ENCODE data around the gene B3GNT5. TPM values are rescaled to one million over a fixed set of nuclear protein-coding genes. Genes with fewer than 3 reads are reported as not detected.

Gene B3GNT5
- total RNA-seq, 1 experiment from 2014 or later = 7.7 TPM

- TF ChIP-seq ZNF532 (CRISPR knock-in tag; IDR thresholded peaks at IDR 0.05; ENCODE audit: borderline replicate concordance) = no peak
- TF ChIP-seq NFE2L1 (CRISPR knock-in tag; IDR thresholded peaks at IDR 0.05) = no peak
- no peak for TF ChIP-seq OVOL2 (CRISPR knock-in tag; IDR thresholded peaks at IDR 0.05; ENCODE audit: borderline replicate concordance)
Observed at GRCh38 chr3:183261151-183261724, 8.2 kb downstream of the B3GNT5 start (continued).

DNA sequence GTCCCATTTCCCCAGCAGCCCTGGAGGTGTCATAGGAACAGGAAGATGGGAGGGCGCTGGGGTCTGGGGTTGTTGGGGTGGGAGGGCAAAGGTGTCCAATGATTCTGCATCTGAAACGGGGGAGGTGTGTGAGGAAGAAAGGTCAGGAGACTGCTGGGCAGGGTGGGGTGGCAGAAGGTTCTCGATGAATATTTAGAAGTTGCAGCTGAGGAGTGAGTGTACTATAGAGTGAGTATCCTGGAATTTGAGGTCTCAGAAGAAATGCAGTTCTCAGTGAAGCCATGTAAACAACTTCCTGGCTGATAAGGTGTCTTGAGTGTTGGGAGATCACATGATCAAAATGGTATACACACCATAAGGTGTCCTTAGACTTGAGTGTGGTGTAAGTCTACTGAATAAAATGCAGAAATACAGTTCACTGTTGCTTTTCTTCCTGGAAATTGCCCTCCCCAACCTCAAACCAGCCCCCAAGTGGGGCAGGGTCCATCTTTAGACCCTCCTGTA is 9.9 kb downstream of the B3GNT5 start:
- no peak overlapping the region for H3K27ac Mint-ChIP-seq
- TF ChIP-seq OVOL2 (CRISPR knock-in tag; IDR thresholded peaks at IDR 0.05; ENCODE audit: borderline replicate concordance) (no peak), CREM (CRISPR knock-in tag; IDR thresholded peaks at IDR 0.05) (no peak), ATF3 (CRISPR knock-in tag; conservative IDR thresholded peaks at IDR 0.05) (no peak)
- H3K36me3 Mint-ChIP-seq = peaks cover 3% of the 10 kb centered on the region; the same call in 1 of the 2 replicates
- CTCF ChIA-PET = interaction anchor here (0.6 kb wide), 1 partner anchor 633 kb away, joined by 3 read pairs; no protein-coding TSS in a partner anchor
- ATAC-seq = no peak
- H3K4me1 Mint-ChIP-seq = peaks cover 12% of the 10 kb centered on the region
- no peaks in the 10 kb centered on the region for H3K27me3 Mint-ChIP-seq (ENCODE audit: low read depth)
- POLR2A ChIA-PET = no interaction called here
- DNase-seq (ENCODE audit: low spot score) = no peak
- H3K4me3 Mint-ChIP-seq = no peak overlapping the region
- H3K9me3 Mint-ChIP-seq = no peaks in the 10 kb centered on the region

GRCh38 chr3:183264268-183264667 is 11.2 kb downstream of the B3GNT5 start:
- no peak overlapping the region for H3K4me3 Mint-ChIP-seq
- H3K9me3 Mint-ChIP-seq = no peaks in the 10 kb centered on the region
- no peaks in the 10 kb centered on the region for H3K27me3 Mint-ChIP-seq (ENCODE audit: low read depth)
- H3K4me1 Mint-ChIP-seq = peaks cover 26% of the 10 kb centered on the region
- no peak; the same call in 1 of the 2 replicates for ATAC-seq
- ChIA-PET POLR2A (interaction anchor here (2.0 kb wide), 1 partner anchor 11 kb away, joined by 9 read pairs; the partner anchor contains the start of gene B3GNT5), CTCF (interaction anchor here (0.9 kb wide), 1 partner anchor 118 kb away, joined by 3 read pairs; no protein-coding TSS in a partner anchor)
- no peak for DNase-seq (ENCODE audit: low spot score)
- H3K27ac Mint-ChIP-seq = no peak overlapping the region
- peaks cover 3% of the 10 kb centered on the region; the same call in 1 of the 2 replicates for H3K36me3 Mint-ChIP-seq
- TF ChIP-seq USF2 (CRISPR knock-in tag; IDR thresholded peaks at IDR 0.05) (no peak), ZNF232 (CRISPR knock-in tag; IDR thresholded peaks at IDR 0.05) (no peak), SOX15 (CRISPR knock-in tag; IDR thresholded peaks at IDR 0.05) (no peak), ARID4B (CRISPR knock-in tag; IDR thresholded peaks at IDR 0.05; ENCODE audit: borderline replicate concordance) (no peak), E2F1 (CRISPR knock-in tag; IDR thresholded peaks at IDR 0.05) (no peak), FOXK1 (CRISPR knock-in tag; IDR thresholded peaks at IDR 0.05) (no peak), NFATC4 (CRISPR knock-in tag; IDR thresholded peaks at IDR 0.05) (no peak), ETV6 (CRISPR knock-in tag; IDR thresholded peaks at IDR 0.05) (no peak), NFE2L1 (CRISPR knock-in tag; IDR thresholded peaks at IDR 0.05) (no peak)
- TF ChIP-seq, protein P1, sequence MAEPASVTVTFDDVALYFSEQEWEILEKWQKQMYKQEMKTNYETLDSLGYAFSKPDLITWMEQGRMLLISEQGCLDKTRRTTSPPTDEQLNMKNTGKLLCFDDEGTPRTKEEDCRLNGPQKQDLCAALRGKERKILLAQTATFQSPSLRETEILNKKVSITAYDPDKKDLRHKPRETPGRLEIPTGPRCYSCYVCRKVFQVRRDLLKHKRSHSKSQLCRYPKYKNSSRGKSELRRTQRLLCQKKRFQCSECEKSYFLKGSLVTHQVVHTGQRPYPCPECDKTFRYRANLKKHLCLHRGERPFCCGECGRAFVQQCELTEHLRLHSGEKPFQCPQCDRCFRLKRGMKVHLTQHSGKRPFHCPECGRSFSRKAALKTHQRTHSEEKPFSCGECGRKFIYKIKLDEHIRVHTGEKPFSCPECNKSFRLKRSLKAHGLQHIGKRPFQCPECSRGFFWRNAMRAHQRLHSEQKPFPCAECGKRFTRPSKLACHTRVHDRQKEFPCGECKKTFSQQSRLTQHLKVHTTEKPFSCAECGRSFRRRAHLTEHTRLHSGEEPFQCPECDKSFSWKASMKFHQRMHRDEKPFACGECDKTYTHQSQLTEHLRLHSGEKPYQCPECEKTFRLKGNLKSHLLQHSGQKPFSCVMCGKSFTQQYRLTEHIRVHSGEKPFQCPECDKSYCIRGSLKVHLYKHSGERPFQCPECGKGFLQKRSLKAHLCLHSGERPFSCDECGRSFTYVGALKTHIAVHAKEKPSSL (CRISPR knock-in tag; conservative IDR thresholded peaks at IDR 0.05) = no peak
- TF ChIP-seq, protein P2, sequence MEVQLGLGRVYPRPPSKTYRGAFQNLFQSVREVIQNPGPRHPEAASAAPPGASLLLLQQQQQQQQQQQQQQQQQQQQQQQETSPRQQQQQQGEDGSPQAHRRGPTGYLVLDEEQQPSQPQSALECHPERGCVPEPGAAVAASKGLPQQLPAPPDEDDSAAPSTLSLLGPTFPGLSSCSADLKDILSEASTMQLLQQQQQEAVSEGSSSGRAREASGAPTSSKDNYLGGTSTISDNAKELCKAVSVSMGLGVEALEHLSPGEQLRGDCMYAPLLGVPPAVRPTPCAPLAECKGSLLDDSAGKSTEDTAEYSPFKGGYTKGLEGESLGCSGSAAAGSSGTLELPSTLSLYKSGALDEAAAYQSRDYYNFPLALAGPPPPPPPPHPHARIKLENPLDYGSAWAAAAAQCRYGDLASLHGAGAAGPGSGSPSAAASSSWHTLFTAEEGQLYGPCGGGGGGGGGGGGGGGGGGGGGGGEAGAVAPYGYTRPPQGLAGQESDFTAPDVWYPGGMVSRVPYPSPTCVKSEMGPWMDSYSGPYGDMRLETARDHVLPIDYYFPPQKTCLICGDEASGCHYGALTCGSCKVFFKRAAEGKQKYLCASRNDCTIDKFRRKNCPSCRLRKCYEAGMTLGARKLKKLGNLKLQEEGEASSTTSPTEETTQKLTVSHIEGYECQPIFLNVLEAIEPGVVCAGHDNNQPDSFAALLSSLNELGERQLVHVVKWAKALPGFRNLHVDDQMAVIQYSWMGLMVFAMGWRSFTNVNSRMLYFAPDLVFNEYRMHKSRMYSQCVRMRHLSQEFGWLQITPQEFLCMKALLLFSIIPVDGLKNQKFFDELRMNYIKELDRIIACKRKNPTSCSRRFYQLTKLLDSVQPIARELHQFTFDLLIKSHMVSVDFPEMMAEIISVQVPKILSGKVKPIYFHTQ (CRISPR knock-in tag; IDR thresholded peaks at IDR 0.05) = no peak
